Astrocyte of the spinal cord (primary cell): ENCODE measurements around the gene C9orf50.

Experiments
- DNase-seq: peaks from one replicate; pipeline ENCODE4 v3.0.0; 2011; ENCODE audit warnings: low read depth, low spot score
- H3K4me3 ChIP-seq: 2 replicates; pipeline ENCODE4 v1.5.1; 2011; ENCODE audit warnings: low read depth, mild to moderate bottlenecking, low read length, moderate library complexity
- CTCF ChIP-seq: IDR thresholded peaks from 2 replicates; pipeline ENCODE4 v1.5.1; 2012; ENCODE audit warnings: low read depth, mild to moderate bottlenecking, low read length, inconsistent platforms
- in situ Hi-C: cut with HindIII; loops from 2 replicates; pipeline ENCODE4 v1.10.0; 2017; ENCODE audit warnings: low sequenced_read_pairs

C9orf50 gene

GRCh38 chr9:129583308-129584038 is 37.4 kb downstream of the C9orf50 start:
- no peak overlapping the region for H3K4me3 ChIP-seq
- TF ChIP-seq CTCF, result no peak
- no peak for DNase-seq
- in situ Hi-C loops, result no loop called here

DNA sequence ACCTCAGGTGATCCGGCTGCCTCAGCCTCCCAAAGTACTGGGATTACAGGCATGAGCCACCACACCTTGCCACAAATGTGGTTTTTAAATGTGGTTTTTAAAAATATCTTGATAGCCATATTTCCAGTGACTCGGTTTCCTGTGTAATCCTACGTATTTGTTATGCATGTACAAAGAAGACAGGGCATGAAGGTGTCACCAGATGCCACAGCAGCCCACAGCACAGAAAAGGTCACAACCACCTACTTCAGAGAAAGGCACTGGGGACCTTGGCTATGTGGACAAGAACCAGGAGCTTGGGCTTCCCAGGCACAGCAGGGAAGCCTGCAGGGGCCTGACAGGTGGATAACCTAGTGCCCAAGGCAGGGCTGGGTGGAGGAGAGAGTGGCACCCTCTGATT is 38.0 kb downstream of the C9orf50 start:
- TF ChIP-seq CTCF, result no peak
- H3K4me3 ChIP-seq, result no peak overlapping the region
- in situ Hi-C loops, result no loop called here
- DNase-seq, result no peak

- in situ Hi-C loops, result no loop called here
- TF ChIP-seq CTCF, result no peak
- no peak overlapping the region for H3K4me3 ChIP-seq
- no peak for DNase-seq
Measured at GRCh38 chr9:129581505-129582189, 39.3 kb downstream of the C9orf50 start.

GRCh38 chr9:129580211-129580915 is 40.5 kb downstream of the C9orf50 start:
- H3K4me3 ChIP-seq, result no peak overlapping the region
- in situ Hi-C loops, result no loop called here
- no peak for TF ChIP-seq CTCF
- DNase-seq, result no peak

GRCh38 chr9:129579294-129579693 is 41.6 kb downstream of the C9orf50 start:
- DNase-seq, result no peak
- TF ChIP-seq CTCF, result no peak
- in situ Hi-C loops, result no loop called here
- no peak overlapping the region for H3K4me3 ChIP-seq

DNA sequence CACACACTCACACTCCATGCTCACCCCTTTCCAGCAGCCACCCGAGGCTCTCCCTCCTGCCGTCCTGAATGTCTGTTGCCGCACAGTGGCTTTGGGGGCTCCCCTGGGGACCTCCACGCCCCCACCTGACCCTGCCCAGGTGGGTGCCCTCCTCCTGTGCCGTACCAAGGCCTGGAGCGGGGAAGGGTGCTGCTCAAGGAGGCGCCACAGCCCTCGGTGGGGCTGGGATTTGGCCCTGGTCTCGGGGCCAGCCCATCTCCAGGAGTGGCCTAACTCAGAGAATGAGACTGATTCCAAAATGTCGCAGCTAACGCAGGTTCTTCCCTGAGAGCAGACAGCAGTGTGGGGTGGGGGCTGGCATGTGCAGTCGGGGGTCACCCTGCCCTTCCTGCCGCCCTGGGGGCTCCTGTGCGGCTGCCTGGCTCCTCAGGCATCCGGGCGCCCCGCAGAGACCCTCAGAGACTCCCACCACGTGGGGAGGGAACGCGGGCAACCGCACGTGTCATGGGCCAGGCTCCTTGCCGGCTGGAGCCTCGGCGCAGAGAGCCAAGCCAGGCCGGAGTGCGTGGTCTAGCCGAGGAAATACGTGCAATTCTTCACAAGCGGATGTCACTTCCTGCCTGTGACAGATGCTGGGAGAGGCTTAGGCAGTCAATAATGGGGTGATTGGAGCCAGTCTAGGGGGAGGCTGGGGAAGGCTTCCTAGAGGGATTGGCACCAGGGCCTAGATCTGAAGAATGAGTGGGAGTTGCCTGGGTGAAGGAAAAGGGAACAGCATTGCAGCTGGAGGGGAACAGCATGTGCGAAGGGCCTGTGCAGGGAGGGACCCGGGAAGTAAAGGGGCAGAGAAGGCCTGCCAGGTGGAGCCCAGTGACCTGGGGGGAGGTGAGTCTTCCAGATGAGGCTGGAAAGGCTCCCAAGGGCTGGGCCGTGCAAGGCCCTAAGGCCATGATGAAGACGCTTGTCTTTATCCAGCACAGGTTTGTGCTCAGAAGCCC is 44.1 kb downstream of the C9orf50 start:
- H3K4me3 ChIP-seq, result no peak overlapping the region
- in situ Hi-C loops, result no loop called here

More for the DNA sequence above, 44.1 kb downstream of the C9orf50 start:
- no peak for TF ChIP-seq CTCF
- DNase-seq, result peak; percentile 74
